HCT116 (cell line): ENCODE data around the gene HAUS8. TPM values are rescaled to one million over a fixed set of nuclear protein-coding genes. Genes with fewer than 3 reads are reported as not detected.

ENCODE experiments used
- ATAC-seq: fragments of 200-7000 bp; cut with Tn5 transposase; 2 replicates; pipeline ENCODE4 v1.9.1; 2020; ENCODE audit warnings: mild to moderate bottlenecking, moderate library complexity
- BruUV-seq: library from RNA; stranded (reverse); fragments of 400-500 nt; replicated peaks from 2 replicates; lab custom pipeline; 2021; lab: Mats Ljungman, UMichigan
- CTCF ChIA-PET: fragments of 300-600 bp; sonication (Branson Sonifier 250); formaldehyde crosslinking; loops from one replicate; lab custom pipeline; 2021; ENCODE audit warnings: antibody characterized with exemption; lab: Charles Lee
- POLR2A ChIA-PET: fragments of 300-600, 350-600 bp; sonication (Branson Sonifier 250); formaldehyde crosslinking; loops from one replicate; lab custom pipeline; 2021; ENCODE audit warnings: antibody characterized with exemption; lab: Charles Lee
- RAD21 ChIA-PET, 2 experiments: fragments of 300-600 bp; sonication (Branson Sonifier 250); formaldehyde crosslinking; loops; one replicate each; lab custom pipeline; 2023; ENCODE audit warnings: low total read pairs in 2 of 2; ENCODE audit not compliant: uncharacterized antibody in 2 of 2, unreplicated experiment in 2 of 2, low non-redundant PET in 1 of 2; lab: Charles Lee
- DNase-seq: peaks from one replicate; pipeline ENCODE4 v3.0.0-alpha.2; 2010; ENCODE audit warnings: low read depth, low spot score
- H2AFZ ChIP-seq: fragments of 200-600 bp; shearing (Covaris generic), sonication (generic); 2 replicates; pipeline ENCODE4 v1.6.1; 2017; ENCODE audit warnings: low read depth, mixed run types, mixed read lengths, antibody characterized with exemption, low read length; ENCODE audit not compliant: poor library complexity, severe bottlenecking
- H3K27ac ChIP-seq: 2 replicates; pipeline ENCODE4 v1.5.1; 2012; ENCODE audit warnings: low read depth, low read length
- H3K27me3 ChIP-seq: fragments of 200-600 bp; sonication (generic); 2 replicates; pipeline ENCODE4 v1.6.1; 2016; ENCODE audit warnings: mixed run types, low read length, mixed read lengths; ENCODE audit not compliant: insufficient read depth
- H3K36me3 ChIP-seq, 2 experiments: fragments of 200-500 bp in 1 of 2; fragments of 200-600 bp in 1 of 2; sonication (Bioruptor generic) in 1 of 2; sonication (generic) in 1 of 2; 2 replicates each; pipeline versions ENCODE4 v1.5.1 to v1.6.1; 2014 to 2016; ENCODE audit warnings: low read length in 2 of 2, inconsistent platforms in 1 of 2, mixed read lengths in 1 of 2, mixed run types in 1 of 2; ENCODE audit not compliant: insufficient read depth in 2 of 2, control insufficient read depth in 1 of 2
- H3K4me1 ChIP-seq, 2 experiments: fragments of 200-600 bp in 1 of 2; sonication (generic) in 1 of 2; 2 replicates each; pipeline versions ENCODE4 v1.5.1 to v1.6.1; 2012 to 2017; ENCODE audit warnings: low read length in 2 of 2, inconsistent platforms in 1 of 2, mild to moderate bottlenecking in 1 of 2, mixed read lengths in 1 of 2, mixed run types in 1 of 2, moderate library complexity in 1 of 2; ENCODE audit not compliant: insufficient read depth in 2 of 2, control insufficient read depth in 1 of 2
- H3K4me2 ChIP-seq: fragments of 200-600 bp; sonication (generic); 2 replicates; pipeline ENCODE4 v1.6.1; 2017; ENCODE audit warnings: mixed run types, low read length, mixed read lengths
- H3K4me3 ChIP-seq, 2 experiments: fragments of 200-600 bp in 1 of 2; sonication (generic) in 1 of 2; replicated peaks in 1 of 2; 2 replicates each; pipeline ENCODE4 v1.5.1; 2011 to 2016; ENCODE audit warnings: low read length in 2 of 2, control low read depth in 1 of 2, low read depth in 1 of 2, mild to moderate bottlenecking in 1 of 2, mixed read lengths in 1 of 2, mixed run types in 1 of 2
- H3K79me2 ChIP-seq: fragments of 200-600 bp; sonication (generic); 2 replicates; pipeline ENCODE4 v1.6.1; 2017; ENCODE audit warnings: mild to moderate bottlenecking, mixed run types, low read length, moderate library complexity, mixed read lengths; ENCODE audit not compliant: insufficient read depth
- H3K9ac ChIP-seq: fragments of 200-600 bp; sonication (generic); 2 replicates; pipeline ENCODE4 v1.6.1; 2016; ENCODE audit warnings: low read length, mixed read lengths
- H3K9me2 ChIP-seq: fragments of 200-600 bp; sonication (generic), shearing (Covaris generic); 2 replicates; pipeline ENCODE4 v1.6.1; 2017; ENCODE audit warnings: mixed run types, mild to moderate bottlenecking, moderate library complexity; ENCODE audit not compliant: insufficient read depth
- H3K9me3 ChIP-seq, 2 experiments: fragments of 200-500 bp in 1 of 2; fragments of 200-600 bp in 1 of 2; sonication (Bioruptor generic) in 1 of 2; sonication (generic) in 1 of 2; 2 replicates each; pipeline ENCODE4 v1.6.1; 2014 to 2017; ENCODE audit warnings: low read length in 2 of 2, mixed read lengths in 2 of 2, inconsistent platforms in 1 of 2, low read depth in 1 of 2, mild to moderate bottlenecking in 1 of 2, mixed run types in 1 of 2, moderate library complexity in 1 of 2; ENCODE audit not compliant: control insufficient read depth in 1 of 2, insufficient read depth in 1 of 2
- H4K20me1 ChIP-seq: fragments of 200-600 bp; sonication (generic), shearing (Covaris generic); 2 replicates; pipeline ENCODE4 v1.6.1; 2017; ENCODE audit warnings: mixed run types, mild to moderate bottlenecking, moderate library complexity; ENCODE audit not compliant: insufficient read depth
- CEBPB ChIP-seq: IDR thresholded peaks from 2 replicates; pipeline ENCODE4 v1.6.1; 2012; ENCODE audit warnings: low read depth
- EGR1 ChIP-seq: IDR thresholded peaks from 2 replicates; pipeline ENCODE4 v1.6.1; 2012; ENCODE audit warnings: low read depth
- EZH2phosphoT487 ChIP-seq: fragments of 200-600 bp; IDR thresholded peaks from 2 replicates; pipeline ENCODE4 v1.6.1; 2018; ENCODE audit warnings: antibody characterized with exemption, borderline replicate concordance
- MAX ChIP-seq: IDR thresholded peaks from 2 replicates; pipeline ENCODE4 v1.6.1; 2012
- POLR2A ChIP-seq: IDR thresholded peaks from 2 replicates; pipeline ENCODE4 v1.7.0; 2011; ENCODE audit warnings: borderline replicate concordance; ENCODE audit not compliant: insufficient read depth, insufficient read length; ENCODE audit errors: extremely low read depth
- POLR2AphosphoS5 ChIP-seq: IDR thresholded peaks from 2 replicates; pipeline ENCODE4 v1.6.1; 2011; ENCODE audit warnings: mild to moderate bottlenecking, low read depth, low read length, moderate library complexity
- SIN3A ChIP-seq: IDR thresholded peaks from 2 replicates; pipeline ENCODE4 v1.6.1; 2012; ENCODE audit warnings: low read depth
- TCF7L2 ChIP-seq: IDR thresholded peaks from 2 replicates; pipeline ENCODE4 v1.7.0; 2011; ENCODE audit warnings: borderline replicate concordance, inconsistent platforms; ENCODE audit not compliant: insufficient read depth, insufficient read length; ENCODE audit errors: extremely low read depth
- ZNF274 ChIP-seq: fragments of 200-500 bp; sonication (Bioruptor generic); IDR thresholded peaks from 2 replicates; pipeline ENCODE4 v1.6.1; 2014; ENCODE audit warnings: mild to moderate bottlenecking, low read depth, low read length, inconsistent platforms
- intact Hi-C: fragments of 100-400 bp; cut with micrococcal nuclease; formaldehyde crosslinking; loops from 2 replicates; pipeline ENCODE4 v1.10.0; 2022
- total RNA-seq: library from RNA; stranded (reverse); gene quantifications from one replicate; pipeline ENCODE4 v1.2.1, GENCODE V29; 2021; ENCODE audit not compliant: unreplicated experiment
- TF ChIP-seq, protein P1 (sequence below): IDR thresholded peaks from 2 replicates; pipeline ENCODE4 v1.6.1; 2012
- TF ChIP-seq, protein P2 (sequence below), 3 experiments: fragments of 200-600 bp in 1 of 3; sonication (generic) in 1 of 3; IDR thresholded peaks in 2 of 3; conservative IDR thresholded peaks in 1 of 3; 2 replicates each; pipeline ENCODE4 v1.5.1; 2012 to 2017; ENCODE audit warnings: low read depth in 2 of 3, low read length in 2 of 3, antibody characterized with exemption in 1 of 3, borderline replicate concordance in 1 of 3, control low read depth in 1 of 3, mild to moderate bottlenecking in 1 of 3, mixed read lengths in 1 of 3, mixed run types in 1 of 3, moderate library complexity in 1 of 3; ENCODE audit not compliant: insufficient read depth in 1 of 3

Gene HAUS8
- total RNA-seq, 1 experiment from 2014 or later: 23.6 TPM

DNA sequence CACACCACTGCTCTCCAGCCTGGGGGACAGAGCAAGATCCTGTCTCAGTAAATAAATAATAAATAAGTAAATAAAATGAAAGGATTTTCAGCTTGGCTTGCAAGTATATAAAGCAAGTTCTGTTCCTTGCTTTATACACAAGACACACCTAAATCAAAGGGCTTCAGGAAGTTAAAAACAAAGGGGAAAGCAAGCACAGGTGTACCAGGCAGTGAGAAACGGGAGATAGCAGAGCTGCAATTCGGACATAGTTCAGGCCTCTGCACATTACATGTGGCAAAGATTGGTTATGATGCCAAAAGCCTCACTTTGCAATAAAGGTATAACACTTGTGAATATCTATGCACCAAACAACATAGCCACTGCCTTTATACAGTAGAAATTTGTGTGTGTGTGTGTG is 47.8 kb upstream of the HAUS8 start:
- H3K9me3 ChIP-seq: no peaks in the 10 kb centered on the region
- peaks cover 19% of the 10 kb centered on the region; the same call in 1 of the 2 replicates for H3K79me2 ChIP-seq
- no peak overlapping the region for H3K27ac ChIP-seq
- DNase-seq (no peak), ATAC-seq (no peak)
- ChIA-PET POLR2A (no interaction called here), CTCF (no interaction called here), RAD21 (no interaction called here)
- H3K9me2 ChIP-seq: no peaks in the 10 kb centered on the region
- no TSS peak for BruUV-seq
- H3K27me3 ChIP-seq: no peaks in the 10 kb centered on the region
- no peak overlapping the region for H2AFZ ChIP-seq
- no peak overlapping the region for H3K4me3 ChIP-seq
- no peaks in the 10 kb centered on the region for H4K20me1 ChIP-seq
- TF ChIP-seq, protein P1, sequence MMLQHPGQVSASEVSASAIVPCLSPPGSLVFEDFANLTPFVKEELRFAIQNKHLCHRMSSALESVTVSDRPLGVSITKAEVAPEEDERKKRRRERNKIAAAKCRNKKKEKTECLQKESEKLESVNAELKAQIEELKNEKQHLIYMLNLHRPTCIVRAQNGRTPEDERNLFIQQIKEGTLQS: no peak
- TF ChIP-seq EGR1 (no peak), MAX (no peak), EZH2phosphoT487 (no peak), ZNF274 (no peak)
- TF ChIP-seq, protein P2, sequence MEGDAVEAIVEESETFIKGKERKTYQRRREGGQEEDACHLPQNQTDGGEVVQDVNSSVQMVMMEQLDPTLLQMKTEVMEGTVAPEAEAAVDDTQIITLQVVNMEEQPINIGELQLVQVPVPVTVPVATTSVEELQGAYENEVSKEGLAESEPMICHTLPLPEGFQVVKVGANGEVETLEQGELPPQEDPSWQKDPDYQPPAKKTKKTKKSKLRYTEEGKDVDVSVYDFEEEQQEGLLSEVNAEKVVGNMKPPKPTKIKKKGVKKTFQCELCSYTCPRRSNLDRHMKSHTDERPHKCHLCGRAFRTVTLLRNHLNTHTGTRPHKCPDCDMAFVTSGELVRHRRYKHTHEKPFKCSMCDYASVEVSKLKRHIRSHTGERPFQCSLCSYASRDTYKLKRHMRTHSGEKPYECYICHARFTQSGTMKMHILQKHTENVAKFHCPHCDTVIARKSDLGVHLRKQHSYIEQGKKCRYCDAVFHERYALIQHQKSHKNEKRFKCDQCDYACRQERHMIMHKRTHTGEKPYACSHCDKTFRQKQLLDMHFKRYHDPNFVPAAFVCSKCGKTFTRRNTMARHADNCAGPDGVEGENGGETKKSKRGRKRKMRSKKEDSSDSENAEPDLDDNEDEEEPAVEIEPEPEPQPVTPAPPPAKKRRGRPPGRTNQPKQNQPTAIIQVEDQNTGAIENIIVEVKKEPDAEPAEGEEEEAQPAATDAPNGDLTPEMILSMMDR (IDR thresholded peaks at IDR 0.05 in 2 of 3, conservative IDR thresholded peaks at IDR 0.05 in 1 of 3; ENCODE audit: borderline replicate concordance in 1 of 3, insufficient read depth in 1 of 3, low read depth in 2 of 3, low read length in 2 of 3): no peak
- intact Hi-C loops: no loop called here
- H3K4me2 ChIP-seq: no peak overlapping the region
- H3K9ac ChIP-seq: no peak overlapping the region
- no peaks in the 10 kb centered on the region for H3K36me3 ChIP-seq
- H3K4me1 ChIP-seq: peaks cover 6 to 14% of the 10 kb centered on the region in 2 experiments; a peak in 1 of 4 replicates

- ATAC-seq: no peak
- H4K20me1 ChIP-seq: no peaks in the 10 kb centered on the region
- no peak overlapping the region for H2AFZ ChIP-seq
- peaks cover 22% of the 10 kb centered on the region; the same call in 1 of the 2 replicates for H3K79me2 ChIP-seq
- no peak overlapping the region for H3K4me2 ChIP-seq
- no peaks in the 10 kb centered on the region for H3K9me2 ChIP-seq
- BruUV-seq: no TSS peak
- H3K4me1 ChIP-seq: peaks cover 6 to 14% of the 10 kb centered on the region in 2 experiments; a peak in 1 of 4 replicates
- H3K27me3 ChIP-seq: no peaks in the 10 kb centered on the region
- H3K27ac ChIP-seq: no peak overlapping the region
- RAD21 ChIA-PET: no interaction called here
- no peak overlapping the region for H3K4me3 ChIP-seq
- H3K36me3 ChIP-seq: no peaks in the 10 kb centered on the region
- no peak overlapping the region for H3K9ac ChIP-seq
- POLR2A ChIA-PET: no interaction called here
- CTCF ChIA-PET: no interaction called here
- no peak for TF ChIP-seq POLR2AphosphoS5
- no peak for TF ChIP-seq EGR1
- TF ChIP-seq MAX: no peak
- TF ChIP-seq POLR2A: no peak
- TF ChIP-seq TCF7L2: no peak
- TF ChIP-seq, protein P2 (IDR thresholded peaks at IDR 0.05 in 2 of 3, conservative IDR thresholded peaks at IDR 0.05 in 1 of 3; ENCODE audit: borderline replicate concordance in 1 of 3, insufficient read depth in 1 of 3, low read depth in 2 of 3, low read length in 2 of 3): no peak
- no peak for TF ChIP-seq SIN3A
- no peak for TF ChIP-seq CEBPB
- no peak for TF ChIP-seq EZH2phosphoT487
- intact Hi-C loops: no loop called here
- DNase-seq: no peak
- H3K9me3 ChIP-seq: no peaks in the 10 kb centered on the region
Measured at GRCh38 chr19:17121736-17122293, 46.6 kb upstream of the HAUS8 start.
